ENCODE data around the gene FILIP1.

FILIP1 gene

GRCh38 chr6:75331151-75331550 lies 162.4 kb downstream of the FILIP1 start:
- DNase-seq, result no peak

- DNase-seq, result no peak
Observed at GRCh38 chr6:75329703-75330102, 163.9 kb downstream of the FILIP1 start.

DNA sequence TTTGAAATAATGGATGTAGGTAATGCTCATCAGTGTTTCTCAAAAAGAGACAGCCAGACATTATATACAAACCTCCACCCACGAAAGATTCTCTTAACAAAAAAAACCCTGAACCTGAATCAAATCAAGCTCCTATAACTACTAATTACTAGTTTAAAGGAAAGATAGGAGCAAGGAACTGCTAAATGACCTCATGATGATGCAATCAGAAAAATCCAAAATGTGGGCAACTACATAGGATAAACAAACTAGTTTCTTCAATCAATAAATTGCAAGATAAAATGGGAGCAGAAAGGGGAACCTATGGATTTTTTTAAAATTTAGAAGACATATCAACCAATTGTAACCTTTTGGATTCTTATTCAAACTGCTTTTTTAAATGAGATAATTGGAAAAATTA lies 165.8 kb downstream of the FILIP1 start:
- DNase-seq, result no peak

DNA sequence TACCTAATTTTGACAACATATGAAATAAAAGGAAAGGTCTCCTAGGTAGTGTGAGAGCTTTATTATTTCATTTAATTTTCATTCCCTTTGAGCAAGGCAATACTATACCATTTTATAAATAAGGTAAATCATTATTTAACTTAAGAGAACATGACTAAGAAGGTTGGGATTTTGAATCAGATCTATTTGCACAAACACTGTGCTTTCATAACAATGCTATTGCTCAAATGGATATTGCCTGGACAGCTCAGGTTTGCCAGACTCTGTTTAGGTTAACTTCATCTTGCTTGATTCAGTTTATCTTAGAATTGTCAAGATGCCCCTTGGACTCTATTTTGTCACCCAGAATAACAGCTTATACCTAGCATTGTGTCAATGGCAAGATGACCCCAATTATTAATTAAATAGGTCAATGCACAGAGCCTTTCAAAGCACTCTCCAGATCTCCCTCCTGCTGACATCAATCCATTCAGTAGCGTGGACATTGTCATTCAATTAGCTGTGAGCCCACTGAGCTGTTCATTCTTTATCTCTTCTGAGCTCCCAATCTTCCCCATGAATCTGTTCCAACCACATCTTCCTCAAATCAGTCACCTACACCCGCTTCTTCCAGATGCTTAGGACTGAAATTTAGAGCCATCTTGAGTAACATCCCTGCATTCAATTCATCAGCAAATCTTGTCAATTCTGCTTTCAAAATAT lies 166.9 kb downstream of the FILIP1 start:
- peak; percentile 77 for DNase-seq

- no peak for DNase-seq
Observed at GRCh38 chr6:75318900-75319299, 174.7 kb downstream of the FILIP1 start.

DNA sequence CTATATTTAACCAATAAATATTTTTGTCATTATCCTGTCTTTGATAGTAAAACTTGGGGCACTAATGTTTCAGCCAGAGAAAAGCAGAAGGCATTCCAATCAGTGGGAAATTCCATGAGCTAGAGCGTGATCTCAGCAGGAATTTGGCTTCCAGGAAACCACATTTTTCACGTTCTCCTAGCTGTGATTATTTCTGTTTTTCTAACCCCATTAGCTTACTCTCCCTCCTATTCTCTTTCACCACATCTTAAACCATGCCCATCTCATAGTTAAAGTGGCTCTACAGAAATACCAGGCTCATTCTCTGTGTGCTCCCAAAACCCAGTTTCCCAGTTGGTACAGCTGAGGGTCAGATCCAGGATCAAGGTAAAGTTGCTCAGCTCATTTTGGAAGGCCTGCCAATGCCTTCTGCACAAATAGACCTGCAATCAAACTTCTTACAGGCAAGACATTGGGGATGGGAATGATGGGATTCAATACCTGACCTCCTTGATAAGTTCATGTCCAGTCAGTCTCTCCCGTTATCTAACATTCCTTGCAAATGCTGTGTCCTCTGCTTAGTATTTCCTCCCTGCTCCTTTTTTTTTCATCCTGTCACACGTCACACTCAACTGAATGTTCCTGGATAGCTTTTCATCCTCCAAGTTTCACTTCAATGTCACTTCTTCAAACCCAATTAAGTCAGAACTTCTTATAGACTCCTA lies 175.9 kb downstream of the FILIP1 start:
- no peak for DNase-seq

DNA sequence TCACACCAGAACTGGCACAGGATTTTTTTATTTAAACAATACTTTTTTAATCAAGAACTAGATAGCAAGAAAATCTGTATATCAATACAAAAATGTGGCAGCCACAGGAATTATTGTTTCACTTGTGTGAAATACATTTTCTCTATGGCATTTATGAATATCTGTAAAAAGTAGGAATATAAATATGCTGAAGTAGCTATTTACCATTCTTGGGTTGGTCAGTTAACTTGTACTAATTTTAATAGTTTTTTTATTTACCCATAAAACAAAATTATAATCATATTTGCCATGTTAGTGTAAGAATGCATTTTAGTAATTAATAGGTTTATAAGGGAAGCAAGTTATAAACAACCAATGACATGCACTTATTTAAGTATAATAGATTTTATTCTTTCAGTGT lies 177.6 kb downstream of the FILIP1 start:
- no peak for DNase-seq

DNA sequence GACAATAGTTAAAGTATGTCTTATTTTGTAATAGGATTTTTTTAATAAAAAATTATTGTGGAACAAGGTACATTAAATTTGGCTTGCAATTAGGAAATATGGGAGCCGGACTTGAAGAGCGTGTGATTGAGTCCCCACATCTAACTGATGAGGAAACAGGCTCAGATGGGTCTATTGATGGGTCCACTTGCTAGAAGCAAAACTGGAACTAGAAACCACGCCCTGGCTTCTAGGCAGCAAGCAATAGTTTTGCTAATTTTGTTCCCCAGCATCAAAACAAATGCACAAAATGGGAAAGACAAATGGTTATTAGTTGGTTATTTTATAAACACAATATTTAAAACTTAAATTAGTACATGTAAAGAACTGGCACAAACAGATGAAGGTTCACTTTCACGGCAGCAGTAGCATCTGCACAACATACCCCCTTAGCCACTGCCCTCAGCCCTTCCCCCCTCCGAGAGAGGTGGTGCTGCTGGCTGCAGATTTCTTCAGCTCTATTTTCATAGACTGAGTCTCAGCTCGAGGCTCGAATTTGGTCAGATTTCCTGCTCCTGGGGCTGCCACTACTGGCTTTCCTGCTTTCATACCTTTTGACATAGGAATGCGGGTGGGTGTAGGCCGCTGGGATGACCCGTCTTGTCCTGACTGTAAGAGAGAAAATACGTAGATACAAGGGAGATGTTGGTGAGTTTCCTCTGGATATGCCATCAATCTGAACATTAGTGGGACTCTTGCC lies 185.2 kb downstream of the FILIP1 start:
- no peak for DNase-seq

GRCh38 chr6:75307364-75308004 lies 186.1 kb downstream of the FILIP1 start:
- no peak for DNase-seq

DNA sequence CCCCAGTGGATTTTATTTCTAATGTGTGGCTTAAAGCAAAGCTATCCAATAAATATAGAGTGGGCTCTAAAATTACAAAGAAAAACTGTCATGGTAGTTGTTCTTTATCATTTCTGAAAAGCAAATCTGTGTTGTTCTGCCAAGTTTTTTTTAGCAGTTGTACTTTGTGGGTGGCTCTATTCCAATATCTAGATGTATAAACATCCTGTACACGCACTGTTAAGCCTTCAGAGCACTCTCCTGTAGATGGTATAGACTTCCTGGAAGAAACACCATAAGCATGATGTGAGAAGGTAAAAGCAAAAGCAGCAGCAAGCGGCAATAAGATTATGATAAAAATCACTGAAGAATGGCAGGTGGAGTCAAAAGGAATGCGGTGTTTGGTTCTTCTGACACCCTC lies 187.5 kb downstream of the FILIP1 start:
- DNase-seq, result no peak

GRCh38 chr6:75305573-75305972 lies 188.0 kb downstream of the FILIP1 start:
- no peak for DNase-seq

DNA sequence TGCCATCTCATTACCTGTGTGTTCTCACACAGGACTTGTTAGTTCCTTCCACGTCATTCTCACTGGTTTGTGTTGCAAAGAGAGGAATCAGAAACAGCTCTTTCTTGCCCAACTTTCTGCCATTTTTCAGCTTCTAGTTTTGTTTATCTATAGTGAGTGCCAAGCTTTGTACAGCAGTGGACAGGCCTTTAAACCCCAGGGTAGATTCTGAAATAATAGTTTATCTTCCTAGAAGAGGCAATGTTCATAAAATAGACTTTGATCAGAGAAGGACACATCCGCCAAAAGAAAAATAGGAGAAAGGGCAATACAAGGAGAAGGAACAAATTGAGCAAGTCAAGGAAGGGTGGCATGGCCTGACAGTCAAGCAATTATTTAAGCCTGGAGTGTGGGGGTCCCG lies 191.3 kb downstream of the FILIP1 start:
- DNase-seq, result no peak

- no peak for DNase-seq
Observed at GRCh38 chr6:75301537-75301936, 192.1 kb downstream of the FILIP1 start.

GRCh38 chr6:75301088-75301487 lies 192.5 kb downstream of the FILIP1 start:
- DNase-seq, result no peak

DNA sequence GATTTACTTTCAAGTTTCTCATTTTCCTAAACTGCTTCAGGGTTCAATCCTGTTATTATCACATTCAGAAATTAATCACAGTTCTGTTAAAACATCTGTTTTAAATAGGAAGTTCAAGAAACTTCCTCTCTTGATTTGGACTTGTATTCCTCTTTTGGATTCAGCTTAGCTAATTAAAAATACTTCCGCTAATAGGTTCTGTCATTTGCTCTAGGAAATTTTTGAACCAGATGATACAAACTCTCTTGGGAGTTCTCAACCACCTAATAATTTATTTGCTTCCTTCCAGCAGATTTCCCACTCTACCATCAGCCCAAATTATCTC lies 193.1 kb downstream of the FILIP1 start:
- no peak for DNase-seq

GRCh38 chr6:75299801-75300530 lies 193.6 kb downstream of the FILIP1 start:
- DNase-seq, result no peak

GRCh38 chr6:75296811-75297779 lies 196.5 kb downstream of the FILIP1 start:
- peak; percentile 17 for DNase-seq

GRCh38 chr6:75292555-75292954 lies 201.0 kb downstream of the FILIP1 start:
- DNase-seq, result no peak

- DNase-seq, result no peak
Observed at GRCh38 chr6:75291744-75292143, 201.9 kb downstream of the FILIP1 start.

DNA sequence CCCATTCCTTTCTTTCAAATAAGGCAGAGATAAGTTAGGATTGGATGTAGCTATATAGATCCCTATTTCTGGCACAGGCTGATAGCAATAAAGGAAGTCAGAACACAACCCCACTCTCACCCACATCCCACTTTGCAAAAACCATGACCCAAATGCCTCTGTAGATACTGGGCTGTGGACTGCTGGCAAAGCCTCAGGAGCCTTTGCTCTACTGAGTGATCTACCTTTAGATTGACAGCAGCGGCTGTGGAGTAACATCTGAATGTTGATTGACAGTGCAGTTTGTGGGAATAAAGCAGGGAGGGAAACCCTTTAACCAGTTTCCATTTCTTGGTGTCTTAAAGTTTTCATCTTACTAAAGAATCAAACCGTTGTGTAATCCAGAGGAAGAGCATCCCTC lies 202.3 kb downstream of the FILIP1 start:
- no peak for DNase-seq

DNA sequence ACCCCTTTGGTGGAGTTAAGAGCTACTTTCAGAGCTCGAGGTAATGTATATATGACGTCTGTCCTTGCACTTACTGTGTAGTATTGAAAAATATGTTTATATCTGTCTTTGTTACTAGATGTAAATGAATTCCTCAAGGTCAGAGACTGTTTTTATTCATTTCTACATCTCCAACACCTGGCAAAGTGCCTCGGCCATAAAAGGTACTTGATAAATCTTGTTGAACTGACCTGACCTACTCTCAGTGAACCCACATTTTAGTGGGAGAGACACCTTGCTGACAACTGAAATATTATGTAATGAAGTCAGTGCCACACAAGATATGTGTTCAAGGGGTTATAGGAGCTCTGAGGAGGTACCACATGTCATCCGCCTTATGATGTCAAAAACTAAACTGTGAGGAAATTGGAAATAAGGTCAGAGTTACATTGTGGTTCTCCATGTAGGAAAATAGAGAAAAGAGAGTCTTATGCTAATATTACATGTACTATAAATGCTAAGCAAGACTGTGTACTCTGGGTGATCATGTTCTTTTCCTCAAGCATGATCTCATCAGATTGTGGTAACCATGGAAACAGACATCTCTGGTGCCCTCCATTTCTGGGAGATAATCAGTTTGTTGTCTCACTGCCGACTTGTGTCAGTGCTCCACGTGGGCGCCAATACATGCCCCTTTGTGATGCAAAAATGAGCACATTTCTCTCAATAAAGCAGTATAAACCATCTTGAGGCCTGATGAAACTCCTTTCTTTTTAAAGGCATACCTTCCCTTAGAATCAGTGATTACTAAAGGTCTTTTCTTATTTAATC lies 203.3 kb downstream of the FILIP1 start:
- DNase-seq, result no peak
